ENCODE measurements around the gene MASP1. TPM values are rescaled to one million over a fixed set of nuclear protein-coding genes. Genes with fewer than 3 reads are reported as not detected.

The MASP1 gene
- total and polyA plus RNA-seq, 2 donors (not counting 1 experiment from before 2014, with no cell fraction given), result 145 to 328 TPM

DNA sequence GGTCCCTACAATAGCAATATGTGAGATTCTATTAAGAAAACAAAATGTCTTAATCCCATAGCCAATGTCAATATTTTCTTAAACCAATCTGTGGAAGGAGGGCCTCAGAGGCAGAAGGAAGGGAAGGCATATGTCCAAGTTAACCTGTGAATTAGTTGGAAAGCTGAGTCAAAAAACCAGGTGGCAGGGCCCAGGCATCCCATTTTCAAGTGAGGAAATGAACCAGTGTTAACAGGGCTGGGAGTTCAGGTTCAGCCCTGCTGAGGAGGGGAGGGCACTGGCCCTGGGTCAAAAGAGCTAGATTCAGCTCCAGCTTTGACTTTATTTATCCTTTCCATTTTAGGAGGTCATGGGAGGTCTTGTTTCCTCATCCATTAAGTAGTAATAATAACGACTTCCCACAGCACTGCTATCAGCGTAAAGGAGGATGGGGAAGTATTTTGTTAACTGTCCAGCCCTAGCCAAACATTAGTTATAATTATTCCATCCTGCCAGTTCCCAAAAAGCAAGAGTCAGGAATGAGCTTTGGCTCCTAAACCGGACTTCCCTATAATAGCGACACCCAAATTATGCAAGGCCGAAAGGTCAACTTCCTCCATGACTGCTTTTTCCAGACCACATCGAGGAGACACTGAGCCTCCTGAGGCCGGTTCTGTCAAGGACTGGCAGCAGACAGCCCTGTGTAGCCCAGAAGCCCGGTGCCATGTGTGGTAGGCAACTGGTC lies 3.2 kb downstream of the MASP1 start:
- H3K36me3 ChIP-seq (ENCODE audit: control insufficient read depth, insufficient read depth, low read length), result peaks cover 3% of the 10 kb centered on the region
- H3K27ac ChIP-seq (ENCODE audit: insufficient read depth, low read length), result peak overlapping the region; percentile 1
- no peak for DNase-seq (ENCODE audit: low read depth in 2 of 2)
- no peaks in the 10 kb centered on the region for H3K27me3 ChIP-seq (ENCODE audit: control insufficient read depth, insufficient read depth, low read length)
- H4K20me1 ChIP-seq (ENCODE audit: control insufficient read depth, extremely low read depth, insufficient read depth, low read length), result no peaks in the 10 kb centered on the region
- H3K4me3 ChIP-seq (replicated peaks in 1 of 4; ENCODE audit: control extremely low read depth in 1 of 4, insufficient read depth in 1 of 4, low read depth in 3 of 4, low read length in 4 of 4), result peak overlapping the region in 1 of 4 experiments; percentile 74
- TF ChIP-seq, protein P1, sequence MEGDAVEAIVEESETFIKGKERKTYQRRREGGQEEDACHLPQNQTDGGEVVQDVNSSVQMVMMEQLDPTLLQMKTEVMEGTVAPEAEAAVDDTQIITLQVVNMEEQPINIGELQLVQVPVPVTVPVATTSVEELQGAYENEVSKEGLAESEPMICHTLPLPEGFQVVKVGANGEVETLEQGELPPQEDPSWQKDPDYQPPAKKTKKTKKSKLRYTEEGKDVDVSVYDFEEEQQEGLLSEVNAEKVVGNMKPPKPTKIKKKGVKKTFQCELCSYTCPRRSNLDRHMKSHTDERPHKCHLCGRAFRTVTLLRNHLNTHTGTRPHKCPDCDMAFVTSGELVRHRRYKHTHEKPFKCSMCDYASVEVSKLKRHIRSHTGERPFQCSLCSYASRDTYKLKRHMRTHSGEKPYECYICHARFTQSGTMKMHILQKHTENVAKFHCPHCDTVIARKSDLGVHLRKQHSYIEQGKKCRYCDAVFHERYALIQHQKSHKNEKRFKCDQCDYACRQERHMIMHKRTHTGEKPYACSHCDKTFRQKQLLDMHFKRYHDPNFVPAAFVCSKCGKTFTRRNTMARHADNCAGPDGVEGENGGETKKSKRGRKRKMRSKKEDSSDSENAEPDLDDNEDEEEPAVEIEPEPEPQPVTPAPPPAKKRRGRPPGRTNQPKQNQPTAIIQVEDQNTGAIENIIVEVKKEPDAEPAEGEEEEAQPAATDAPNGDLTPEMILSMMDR (conservative IDR thresholded peaks at IDR 0.05 in 1 of 2, IDR thresholded peaks at IDR 0.05 in 1 of 2; ENCODE audit: low read depth in 1 of 2, low read length in 2 of 2), result no peak
- TF ChIP-seq EZH2 (IDR thresholded peaks at IDR 0.05; ENCODE audit: low read length, missing control alignments), result no peak
- H3K4me2 ChIP-seq (ENCODE audit: extremely low read depth, insufficient read depth, low read length), result peak overlapping the region; percentile 65
- H3K9me3 ChIP-seq (ENCODE audit: control insufficient read depth, insufficient read depth, low read depth, low read length), result no peaks in the 10 kb centered on the region
- no peak overlapping the region for H3K9ac ChIP-seq (ENCODE audit: insufficient read depth, low read length)
- H3K4me1 ChIP-seq (ENCODE audit: control insufficient read depth, extremely low read depth, insufficient read depth, low read length), result peaks cover 15% of the 10 kb centered on the region
- H3K79me2 ChIP-seq (ENCODE audit: control insufficient read depth, insufficient read depth, low read length), result peaks cover 20% of the 10 kb centered on the region
- H2AFZ ChIP-seq (ENCODE audit: low read length), result peak overlapping the region; percentile 7

DNA sequence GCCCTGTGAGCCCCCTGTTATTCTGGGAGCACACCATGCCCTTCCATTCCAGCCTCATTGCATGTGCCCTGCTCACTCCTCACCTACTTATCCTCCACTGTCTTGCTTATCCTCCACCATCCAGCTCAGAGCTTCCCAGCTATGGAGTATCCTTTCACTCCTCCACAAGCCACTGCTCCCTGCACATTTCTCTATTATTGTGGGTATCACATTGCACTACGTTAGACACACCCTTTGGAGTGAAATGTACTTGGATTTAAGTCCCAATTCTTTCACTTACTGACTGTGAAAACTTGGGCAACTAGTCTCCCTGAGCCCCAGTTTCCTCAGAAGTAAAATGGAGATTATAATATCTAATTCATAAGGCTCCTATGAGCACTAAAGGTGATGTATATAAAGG lies 4.3 kb downstream of the MASP1 start:
- H2AFZ ChIP-seq (ENCODE audit: low read length), result no peak overlapping the region
- H3K27me3 ChIP-seq (ENCODE audit: control insufficient read depth, insufficient read depth, low read length), result no peaks in the 10 kb centered on the region
- no peak overlapping the region for H3K9ac ChIP-seq (ENCODE audit: insufficient read depth, low read length)
- peaks cover 20% of the 10 kb centered on the region for H3K79me2 ChIP-seq (ENCODE audit: control insufficient read depth, insufficient read depth, low read length)
- H3K27ac ChIP-seq (ENCODE audit: insufficient read depth, low read length), result peak overlapping the region; percentile 71
- TF ChIP-seq EZH2 (IDR thresholded peaks at IDR 0.05; ENCODE audit: low read length, missing control alignments), result no peak
- H3K4me2 ChIP-seq (ENCODE audit: extremely low read depth, insufficient read depth, low read length), result peak overlapping the region; percentile 18
- H4K20me1 ChIP-seq (ENCODE audit: control insufficient read depth, extremely low read depth, insufficient read depth, low read length), result no peaks in the 10 kb centered on the region
- H3K36me3 ChIP-seq (ENCODE audit: control insufficient read depth, insufficient read depth, low read length), result peaks cover 3% of the 10 kb centered on the region
- H3K9me3 ChIP-seq (ENCODE audit: control insufficient read depth, insufficient read depth, low read depth, low read length), result no peaks in the 10 kb centered on the region
- H3K4me1 ChIP-seq (ENCODE audit: control insufficient read depth, extremely low read depth, insufficient read depth, low read length), result peaks cover 13% of the 10 kb centered on the region
- DNase-seq (ENCODE audit: low read depth in 2 of 2), result no peak
- H3K4me3 ChIP-seq (replicated peaks in 1 of 4; ENCODE audit: control extremely low read depth in 1 of 4, insufficient read depth in 1 of 4, low read depth in 3 of 4, low read length in 4 of 4), result no peak overlapping the region

DNA sequence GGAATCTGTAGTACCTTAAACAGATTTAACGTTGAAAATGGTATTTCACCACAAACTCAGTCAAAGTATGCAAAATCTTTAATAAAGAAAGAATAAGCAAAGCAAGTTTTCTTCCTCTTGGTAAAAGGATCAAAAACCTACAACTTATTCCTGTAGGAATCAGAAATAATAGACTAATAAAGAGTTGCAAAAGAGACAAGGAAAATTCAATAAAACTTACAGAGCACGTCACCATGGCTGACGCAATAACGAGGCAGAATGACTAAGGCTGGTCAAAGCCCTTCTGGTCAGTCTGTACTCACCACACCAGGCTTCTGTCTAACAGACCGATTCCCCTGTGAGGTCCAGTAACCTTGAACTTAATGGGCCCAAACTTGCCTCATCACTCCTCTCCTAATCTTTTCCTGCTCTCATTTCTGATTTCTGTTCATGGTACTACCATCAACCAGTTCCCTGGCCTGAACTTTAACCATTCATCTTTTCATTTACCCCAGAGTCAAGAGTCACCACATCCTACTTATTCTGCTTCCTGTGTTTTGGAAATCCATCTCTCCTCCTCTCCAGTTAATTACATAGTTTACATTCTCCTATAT lies 5.0 kb downstream of the MASP1 start:
- no peak overlapping the region for H2AFZ ChIP-seq (ENCODE audit: low read length)
- no peak overlapping the region for H3K4me3 ChIP-seq (replicated peaks in 1 of 4; ENCODE audit: control extremely low read depth in 1 of 4, insufficient read depth in 1 of 4, low read depth in 3 of 4, low read length in 4 of 4)
- no peak for TF ChIP-seq EZH2 (IDR thresholded peaks at IDR 0.05; ENCODE audit: low read length, missing control alignments)
- TF ChIP-seq, protein P1 (conservative IDR thresholded peaks at IDR 0.05 in 1 of 2, IDR thresholded peaks at IDR 0.05 in 1 of 2; ENCODE audit: low read depth in 1 of 2, low read length in 2 of 2), result no peak
- H3K4me2 ChIP-seq (ENCODE audit: extremely low read depth, insufficient read depth, low read length), result peak overlapping the region; percentile 18
- peak; percentile 42 to 86 for DNase-seq (ENCODE audit: low read depth in 2 of 2)
- H3K9me3 ChIP-seq (ENCODE audit: control insufficient read depth, insufficient read depth, low read depth, low read length), result no peaks in the 10 kb centered on the region
- peaks cover 19% of the 10 kb centered on the region for H3K4me1 ChIP-seq (ENCODE audit: control insufficient read depth, extremely low read depth, insufficient read depth, low read length)
- no peaks in the 10 kb centered on the region for H4K20me1 ChIP-seq (ENCODE audit: control insufficient read depth, extremely low read depth, insufficient read depth, low read length)
- peaks cover 3% of the 10 kb centered on the region for H3K36me3 ChIP-seq (ENCODE audit: control insufficient read depth, insufficient read depth, low read length)
- no peaks in the 10 kb centered on the region for H3K27me3 ChIP-seq (ENCODE audit: control insufficient read depth, insufficient read depth, low read length)
- H3K79me2 ChIP-seq (ENCODE audit: control insufficient read depth, insufficient read depth, low read length), result peaks cover 19% of the 10 kb centered on the region
- no peak overlapping the region for H3K9ac ChIP-seq (ENCODE audit: insufficient read depth, low read length)
- peak overlapping the region; percentile 71 for H3K27ac ChIP-seq (ENCODE audit: insufficient read depth, low read length)

Data from fibroblast of lung (primary cell).